ENCODE measurements around the gene NCAPG2. TPM values are rescaled to one million over a fixed set of nuclear protein-coding genes. Genes with fewer than 3 reads are reported as not detected.
A peak's percentile ranks its signal among the peaks of the same experiment; 100 is the strongest.

Gene NCAPG2
- polyA plus RNA-seq, 1 of the 3 experiments (the other 2 are of a cell fraction), result 25.0 TPM

DNA sequence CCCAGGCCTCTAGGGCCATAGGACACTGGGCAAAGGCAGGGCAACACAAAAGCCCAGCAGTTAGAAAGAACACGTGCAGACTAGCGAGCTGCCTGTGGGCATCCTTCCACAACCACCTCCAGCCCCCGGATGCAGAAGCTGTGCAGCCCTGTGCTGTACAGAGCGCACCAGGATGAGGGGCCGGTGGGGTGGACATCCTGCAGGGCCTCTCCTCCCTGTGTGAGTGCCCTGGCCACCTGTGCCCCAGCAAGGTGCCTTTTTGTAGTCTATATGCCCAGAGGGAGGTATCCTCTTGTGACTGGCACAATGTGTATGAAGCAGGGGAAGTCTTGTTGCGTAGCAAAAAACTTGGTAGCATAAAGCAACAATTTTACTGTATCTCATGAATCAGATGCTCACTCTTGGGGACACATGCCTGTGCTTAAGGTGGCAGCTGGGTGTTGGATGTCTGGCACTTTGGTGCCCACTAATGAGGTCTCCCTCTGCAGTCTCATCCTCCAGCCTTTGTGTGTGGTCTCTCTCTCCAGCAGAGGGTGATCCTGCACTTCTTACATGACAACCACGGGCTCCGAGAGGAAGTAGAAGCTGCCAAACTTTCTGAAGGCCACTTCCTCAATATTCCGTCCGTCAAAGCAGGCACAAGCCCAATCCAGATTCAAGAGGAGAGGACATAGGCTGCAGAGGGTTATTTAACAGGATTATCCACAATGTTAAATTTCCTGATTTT, 8.7 kb downstream of the NCAPG2 start:
- ChIA-PET POLR2A (interaction anchor here (1.9 kb wide), 1 partner anchor 9 kb away, joined by 7 read pairs; the partner anchor contains the start of gene NCAPG2), CTCF (interaction anchor here (0.6 to 5.5 kb wide), 23 partner anchors 10 to 452 kb away, joined by 3 to 69 read pairs (median 4); partner anchors contain the start of genes DYNC2I1 and NCAPG2)
- peaks cover 19 to 53% of the 10 kb centered on the region in 2 experiments for H3K36me3 ChIP-seq (replicated peaks in 1 of 2; ENCODE audit: control insufficient read depth in 1 of 2, insufficient read depth in 2 of 2, low read length in 1 of 2)
- H3K9me2 ChIP-seq, result no peaks in the 10 kb centered on the region
- no peaks in the 10 kb centered on the region for H4K20me1 ChIP-seq (ENCODE audit: insufficient read depth)
- no peak overlapping the region for H3K4me3 ChIP-seq (ENCODE audit: low read depth in 2 of 2, low read length in 1 of 2)
- DNase-seq, result peak; percentile 62
- peaks cover 87% of the 10 kb centered on the region for H3K79me2 ChIP-seq (ENCODE audit: insufficient read depth)
- peaks cover 0 to 2% of the 10 kb centered on the region in 2 experiments; a peak in 1 of 4 replicates for H3K4me1 ChIP-seq (ENCODE audit: control insufficient read depth in 1 of 2, insufficient read depth in 2 of 2, low read depth in 1 of 2, low read length in 1 of 2)
- H3K27ac ChIP-seq (ENCODE audit: low read depth in 2 of 2, low read length in 1 of 2), result peak overlapping the region; percentile 7 to 26; a peak in 2 of 4 replicates
- no peak overlapping the region for H3K9ac ChIP-seq
- H3K9me3 ChIP-seq, result no peaks in the 10 kb centered on the region
- H3K4me2 ChIP-seq, result 0 out of 2 replicates have a peak overlapping the region, but pooled peaks have one; percentile 3
- no peaks in the 10 kb centered on the region for H3F3A ChIP-seq (replicated peaks; ENCODE audit: insufficient read depth)
- H3K27me3 ChIP-seq (ENCODE audit: insufficient read depth), result no peaks in the 10 kb centered on the region
- WGBS (ENCODE audit: low lambda C conversion rate), result 67% methylated on average over 9 of the region's 10 CpGs
- peak overlapping the region; percentile 77 for H2AFZ ChIP-seq (ENCODE audit: low read depth)
- no peak for TF ChIP-seq EZH2phosphoT487 (IDR thresholded peaks at IDR 0.05; ENCODE audit: borderline replicate concordance, low read depth)
- TF ChIP-seq, protein P1, sequence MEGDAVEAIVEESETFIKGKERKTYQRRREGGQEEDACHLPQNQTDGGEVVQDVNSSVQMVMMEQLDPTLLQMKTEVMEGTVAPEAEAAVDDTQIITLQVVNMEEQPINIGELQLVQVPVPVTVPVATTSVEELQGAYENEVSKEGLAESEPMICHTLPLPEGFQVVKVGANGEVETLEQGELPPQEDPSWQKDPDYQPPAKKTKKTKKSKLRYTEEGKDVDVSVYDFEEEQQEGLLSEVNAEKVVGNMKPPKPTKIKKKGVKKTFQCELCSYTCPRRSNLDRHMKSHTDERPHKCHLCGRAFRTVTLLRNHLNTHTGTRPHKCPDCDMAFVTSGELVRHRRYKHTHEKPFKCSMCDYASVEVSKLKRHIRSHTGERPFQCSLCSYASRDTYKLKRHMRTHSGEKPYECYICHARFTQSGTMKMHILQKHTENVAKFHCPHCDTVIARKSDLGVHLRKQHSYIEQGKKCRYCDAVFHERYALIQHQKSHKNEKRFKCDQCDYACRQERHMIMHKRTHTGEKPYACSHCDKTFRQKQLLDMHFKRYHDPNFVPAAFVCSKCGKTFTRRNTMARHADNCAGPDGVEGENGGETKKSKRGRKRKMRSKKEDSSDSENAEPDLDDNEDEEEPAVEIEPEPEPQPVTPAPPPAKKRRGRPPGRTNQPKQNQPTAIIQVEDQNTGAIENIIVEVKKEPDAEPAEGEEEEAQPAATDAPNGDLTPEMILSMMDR (IDR thresholded peaks at IDR 0.05), result peak; percentile 79
- TF ChIP-seq FOSL2 (IDR thresholded peaks at IDR 0.05; ENCODE audit: borderline replicate concordance, low read depth), result no peak
- TF ChIP-seq GABPA (IDR thresholded peaks at IDR 0.05; ENCODE audit: low read depth), result no peak
- no peak for TF ChIP-seq GATA2 (CRISPR knock-in tag; IDR thresholded peaks at IDR 0.05)
- peak; percentile 39 for TF ChIP-seq CHD2 (IDR thresholded peaks at IDR 0.05; ENCODE audit: low read length, partially characterized antibody)
- peak; percentile 73 for TF ChIP-seq SMC3 (IDR thresholded peaks at IDR 0.05; ENCODE audit: low read depth, low read length)
- TF ChIP-seq EP300 (IDR thresholded peaks at IDR 0.05; ENCODE audit: borderline replicate concordance in 1 of 2, low read depth in 1 of 2, low read length in 1 of 2), result no peak
- TF ChIP-seq FOXM1 (IDR thresholded peaks at IDR 0.05; ENCODE audit: low read depth), result no peak
- TF ChIP-seq TAF1 (IDR thresholded peaks at IDR 0.05; ENCODE audit: borderline replicate concordance, low read depth, low read length), result no peak
- TF ChIP-seq, protein P2, sequence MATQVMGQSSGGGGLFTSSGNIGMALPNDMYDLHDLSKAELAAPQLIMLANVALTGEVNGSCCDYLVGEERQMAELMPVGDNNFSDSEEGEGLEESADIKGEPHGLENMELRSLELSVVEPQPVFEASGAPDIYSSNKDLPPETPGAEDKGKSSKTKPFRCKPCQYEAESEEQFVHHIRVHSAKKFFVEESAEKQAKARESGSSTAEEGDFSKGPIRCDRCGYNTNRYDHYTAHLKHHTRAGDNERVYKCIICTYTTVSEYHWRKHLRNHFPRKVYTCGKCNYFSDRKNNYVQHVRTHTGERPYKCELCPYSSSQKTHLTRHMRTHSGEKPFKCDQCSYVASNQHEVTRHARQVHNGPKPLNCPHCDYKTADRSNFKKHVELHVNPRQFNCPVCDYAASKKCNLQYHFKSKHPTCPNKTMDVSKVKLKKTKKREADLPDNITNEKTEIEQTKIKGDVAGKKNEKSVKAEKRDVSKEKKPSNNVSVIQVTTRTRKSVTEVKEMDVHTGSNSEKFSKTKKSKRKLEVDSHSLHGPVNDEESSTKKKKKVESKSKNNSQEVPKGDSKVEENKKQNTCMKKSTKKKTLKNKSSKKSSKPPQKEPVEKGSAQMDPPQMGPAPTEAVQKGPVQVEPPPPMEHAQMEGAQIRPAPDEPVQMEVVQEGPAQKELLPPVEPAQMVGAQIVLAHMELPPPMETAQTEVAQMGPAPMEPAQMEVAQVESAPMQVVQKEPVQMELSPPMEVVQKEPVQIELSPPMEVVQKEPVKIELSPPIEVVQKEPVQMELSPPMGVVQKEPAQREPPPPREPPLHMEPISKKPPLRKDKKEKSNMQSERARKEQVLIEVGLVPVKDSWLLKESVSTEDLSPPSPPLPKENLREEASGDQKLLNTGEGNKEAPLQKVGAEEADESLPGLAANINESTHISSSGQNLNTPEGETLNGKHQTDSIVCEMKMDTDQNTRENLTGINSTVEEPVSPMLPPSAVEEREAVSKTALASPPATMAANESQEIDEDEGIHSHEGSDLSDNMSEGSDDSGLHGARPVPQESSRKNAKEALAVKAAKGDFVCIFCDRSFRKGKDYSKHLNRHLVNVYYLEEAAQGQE (IDR thresholded peaks at IDR 0.05; ENCODE audit: low read depth, low read length), result no peak
- no peak for TF ChIP-seq TCF12 (IDR thresholded peaks at IDR 0.05)
- peak; percentile 89 for TF ChIP-seq RAD21 (IDR thresholded peaks at IDR 0.05; ENCODE audit: low read length)
- TF ChIP-seq, protein P3, sequence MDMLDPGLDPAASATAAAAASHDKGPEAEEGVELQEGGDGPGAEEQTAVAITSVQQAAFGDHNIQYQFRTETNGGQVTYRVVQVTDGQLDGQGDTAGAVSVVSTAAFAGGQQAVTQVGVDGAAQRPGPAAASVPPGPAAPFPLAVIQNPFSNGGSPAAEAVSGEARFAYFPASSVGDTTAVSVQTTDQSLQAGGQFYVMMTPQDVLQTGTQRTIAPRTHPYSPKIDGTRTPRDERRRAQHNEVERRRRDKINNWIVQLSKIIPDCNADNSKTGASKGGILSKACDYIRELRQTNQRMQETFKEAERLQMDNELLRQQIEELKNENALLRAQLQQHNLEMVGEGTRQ (IDR thresholded peaks at IDR 0.05; ENCODE audit: borderline replicate concordance, low read depth, low read length), result no peak
- no peak for TF ChIP-seq YY1 (IDR thresholded peaks at IDR 0.05; ENCODE audit: low read depth)
- no peak for TF ChIP-seq JUND (IDR thresholded peaks at IDR 0.05)
- TF ChIP-seq, protein P4, sequence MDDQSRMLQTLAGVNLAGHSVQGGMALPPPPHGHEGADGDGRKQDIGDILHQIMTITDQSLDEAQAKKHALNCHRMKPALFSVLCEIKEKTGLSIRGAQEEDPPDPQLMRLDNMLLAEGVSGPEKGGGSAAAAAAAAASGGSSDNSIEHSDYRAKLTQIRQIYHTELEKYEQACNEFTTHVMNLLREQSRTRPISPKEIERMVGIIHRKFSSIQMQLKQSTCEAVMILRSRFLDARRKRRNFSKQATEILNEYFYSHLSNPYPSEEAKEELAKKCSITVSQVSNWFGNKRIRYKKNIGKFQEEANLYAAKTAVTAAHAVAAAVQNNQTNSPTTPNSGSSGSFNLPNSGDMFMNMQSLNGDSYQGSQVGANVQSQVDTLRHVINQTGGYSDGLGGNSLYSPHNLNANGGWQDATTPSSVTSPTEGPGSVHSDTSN (IDR thresholded peaks at IDR 0.05), result no peak
- TF ChIP-seq, protein P5, sequence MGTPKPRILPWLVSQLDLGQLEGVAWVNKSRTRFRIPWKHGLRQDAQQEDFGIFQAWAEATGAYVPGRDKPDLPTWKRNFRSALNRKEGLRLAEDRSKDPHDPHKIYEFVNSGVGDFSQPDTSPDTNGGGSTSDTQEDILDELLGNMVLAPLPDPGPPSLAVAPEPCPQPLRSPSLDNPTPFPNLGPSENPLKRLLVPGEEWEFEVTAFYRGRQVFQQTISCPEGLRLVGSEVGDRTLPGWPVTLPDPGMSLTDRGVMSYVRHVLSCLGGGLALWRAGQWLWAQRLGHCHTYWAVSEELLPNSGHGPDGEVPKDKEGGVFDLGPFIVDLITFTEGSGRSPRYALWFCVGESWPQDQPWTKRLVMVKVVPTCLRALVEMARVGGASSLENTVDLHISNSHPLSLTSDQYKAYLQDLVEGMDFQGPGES (IDR thresholded peaks at IDR 0.05; ENCODE audit: low read depth, low read length), result no peak
- no peak for TF ChIP-seq NRF1 (IDR thresholded peaks at IDR 0.05; ENCODE audit: low read depth, low read length)
- TF ChIP-seq NFIC (IDR thresholded peaks at IDR 0.05; ENCODE audit: borderline replicate concordance), result peak; percentile 47
- TF ChIP-seq MEF2A (IDR thresholded peaks at IDR 0.05; ENCODE audit: borderline replicate concordance, low read depth), result no peak
- TF ChIP-seq MXI1 (IDR thresholded peaks at IDR 0.05; ENCODE audit: low read depth, low read length), result no peak
- TF ChIP-seq, protein P6, sequence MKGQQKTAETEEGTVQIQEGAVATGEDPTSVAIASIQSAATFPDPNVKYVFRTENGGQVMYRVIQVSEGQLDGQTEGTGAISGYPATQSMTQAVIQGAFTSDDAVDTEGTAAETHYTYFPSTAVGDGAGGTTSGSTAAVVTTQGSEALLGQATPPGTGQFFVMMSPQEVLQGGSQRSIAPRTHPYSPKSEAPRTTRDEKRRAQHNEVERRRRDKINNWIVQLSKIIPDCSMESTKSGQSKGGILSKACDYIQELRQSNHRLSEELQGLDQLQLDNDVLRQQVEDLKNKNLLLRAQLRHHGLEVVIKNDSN (IDR thresholded peaks at IDR 0.05; ENCODE audit: borderline replicate concordance, low read depth), result no peak
- peak; percentile 66; the same call in 1 of the 2 replicates for TF ChIP-seq ELF1 (IDR thresholded peaks at IDR 0.05)

Measured in SK-N-SH (cell line).